Central memory CD8-positive, alpha-beta T cell (primary cell): ENCODE measurements around the gene TCF20.

ENCODE experiments used
- ATAC-seq: fragments of 150-1000 bp; cut with Tn5 transposase; replicated peaks from 2 replicates; pipeline ENCODE4 v1.10.0; 2022; ENCODE audit warnings: mild to moderate bottlenecking, moderate FRiP score, moderate number of reproducible peaks; ENCODE audit not compliant: poor library complexity, severe bottlenecking; ENCODE audit errors: extremely low read depth
- DNase-seq, 2 donors: peaks; one replicate each; pipeline ENCODE4 v3.0.0; 2021; ENCODE audit warnings: low spot score in 2 of 2
- H3K27ac Mint-ChIP-seq: one replicate; pipeline ENCODE4 v1.8.0; 2022; ENCODE audit warnings: low read depth, mild to moderate bottlenecking, moderate library complexity, mixed read lengths
- H3K27me3 Mint-ChIP-seq: one replicate; pipeline ENCODE4 v1.8.0; 2022; ENCODE audit warnings: mixed read lengths
- H3K36me3 Mint-ChIP-seq: one replicate; pipeline ENCODE4 v1.8.0; 2022; ENCODE audit warnings: mild to moderate bottlenecking, moderate library complexity, mixed read lengths; ENCODE audit not compliant: insufficient read depth
- H3K4me1 Mint-ChIP-seq: one replicate; pipeline ENCODE4 v1.8.0; 2022; ENCODE audit warnings: mixed read lengths
- H3K4me3 Mint-ChIP-seq: one replicate; pipeline ENCODE4 v1.8.0; 2022; ENCODE audit warnings: mild to moderate bottlenecking, moderate library complexity, mixed read lengths
- H3K9me3 Mint-ChIP-seq: one replicate; pipeline ENCODE4 v1.8.0; 2022; ENCODE audit warnings: mixed read lengths

Gene TCF20

DNA sequence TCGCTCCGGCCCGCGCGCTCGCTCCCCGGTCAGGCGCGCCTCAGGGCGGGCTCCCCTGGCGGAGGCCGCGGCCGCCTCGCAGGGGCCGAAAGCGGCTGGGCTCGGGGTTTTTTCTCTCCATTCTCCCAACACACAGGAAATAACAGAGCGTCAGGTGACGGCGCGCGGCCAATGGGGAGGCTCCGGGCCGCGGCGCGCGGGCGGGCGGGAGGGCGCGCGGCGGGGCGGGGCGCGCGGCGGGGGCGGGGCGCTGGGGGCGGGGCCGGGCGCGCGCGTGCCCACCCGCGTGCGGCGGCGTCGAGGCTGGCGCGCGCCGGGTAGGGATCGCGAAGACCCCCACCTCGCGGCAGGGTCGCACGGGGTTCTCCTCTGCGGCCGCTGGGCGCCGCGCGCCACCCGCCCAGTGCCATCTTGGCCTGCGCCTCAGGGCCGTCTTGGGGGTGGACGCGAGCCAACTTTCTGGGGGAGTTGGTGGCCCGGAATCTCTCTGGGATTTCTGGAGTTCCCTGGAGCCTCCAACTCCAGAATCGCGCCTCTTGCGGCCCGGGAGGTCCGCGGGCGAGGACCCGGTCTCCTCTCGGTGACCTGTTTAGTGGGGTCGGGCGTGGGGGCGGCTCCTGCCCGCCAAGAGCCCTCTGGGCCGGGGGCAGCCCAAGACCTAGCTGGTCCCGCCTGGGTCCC is at the start of gene TCF20:
Gene TCF20, minus strand, starts transcription at position 144 of the 681 bp plus-strand sequence. CDS start 55,348 bp downstream, outside the sequence.
- ATAC-seq = peak; percentile 85
- Mint-ChIP-seq H3K27ac (peak within 1 kb of the TSS; percentile 85), H3K27me3 (no peaks in the 10 kb centered on the region), H3K36me3 (peaks cover 9% of the 10 kb centered on the region), H3K9me3 (no peaks in the 10 kb centered on the region), H3K4me3 (peak within 1 kb of the TSS; percentile 94), H3K4me1 (peaks cover 21% of the 10 kb centered on the region)
- peak; percentile 47 to 59 for DNase-seq

DNA sequence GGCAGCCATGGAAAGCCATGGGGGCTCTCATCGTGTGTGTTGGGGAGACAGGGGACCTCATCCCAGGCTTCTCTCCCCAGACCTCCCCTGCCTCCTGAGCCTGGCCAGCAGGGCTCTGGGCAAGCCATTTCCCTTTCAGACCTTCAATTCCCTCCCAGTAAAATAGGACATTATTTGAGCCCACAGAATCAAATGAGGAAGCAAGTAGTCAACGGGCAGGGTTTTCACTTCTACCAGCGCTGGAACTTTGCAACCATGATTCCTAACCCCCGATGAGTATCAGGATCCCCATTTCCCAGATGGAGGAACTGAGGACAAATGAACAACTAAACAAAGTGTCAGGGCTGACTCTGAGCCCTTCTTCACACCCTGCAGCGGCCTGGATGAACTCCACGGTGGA is 48.9 kb upstream of the TCF20 start:
- Mint-ChIP-seq H3K36me3 (peaks cover 16% of the 10 kb centered on the region), H3K27me3 (no peaks in the 10 kb centered on the region), H3K4me1 (peaks cover 45% of the 10 kb centered on the region), H3K9me3 (no peaks in the 10 kb centered on the region), H3K27ac (peak overlapping the region; percentile 78), H3K4me3 (no peak overlapping the region)
- DNase-seq (no peak), ATAC-seq (no peak)

DNA sequence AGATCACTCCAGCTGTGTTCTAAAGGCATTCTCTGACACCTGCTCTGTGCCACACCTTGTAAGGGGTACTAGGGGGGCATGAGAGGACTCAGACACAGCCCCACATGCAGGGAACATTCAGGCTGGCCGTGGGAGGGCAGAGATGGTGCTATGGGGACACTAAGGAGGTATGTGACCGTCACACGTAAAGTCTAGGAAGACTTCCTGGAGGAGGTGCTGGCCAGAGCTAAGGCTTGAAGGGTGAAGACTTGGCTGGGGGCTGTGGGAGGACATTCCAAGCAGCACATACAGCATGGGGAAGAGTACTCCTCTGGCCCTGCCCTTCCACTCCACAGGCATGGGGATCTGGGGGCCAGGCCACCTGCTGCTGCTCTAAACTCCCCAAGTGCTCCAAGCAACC is 48.5 kb upstream of the TCF20 start:
- H3K27ac Mint-ChIP-seq = peak overlapping the region; percentile 78
- no peaks in the 10 kb centered on the region for H3K9me3 Mint-ChIP-seq
- ATAC-seq = no peak
- no peak for DNase-seq
- no peak overlapping the region for H3K4me3 Mint-ChIP-seq
- peaks cover 46% of the 10 kb centered on the region for H3K4me1 Mint-ChIP-seq
- H3K27me3 Mint-ChIP-seq = no peaks in the 10 kb centered on the region
- H3K36me3 Mint-ChIP-seq = peaks cover 14% of the 10 kb centered on the region

DNA sequence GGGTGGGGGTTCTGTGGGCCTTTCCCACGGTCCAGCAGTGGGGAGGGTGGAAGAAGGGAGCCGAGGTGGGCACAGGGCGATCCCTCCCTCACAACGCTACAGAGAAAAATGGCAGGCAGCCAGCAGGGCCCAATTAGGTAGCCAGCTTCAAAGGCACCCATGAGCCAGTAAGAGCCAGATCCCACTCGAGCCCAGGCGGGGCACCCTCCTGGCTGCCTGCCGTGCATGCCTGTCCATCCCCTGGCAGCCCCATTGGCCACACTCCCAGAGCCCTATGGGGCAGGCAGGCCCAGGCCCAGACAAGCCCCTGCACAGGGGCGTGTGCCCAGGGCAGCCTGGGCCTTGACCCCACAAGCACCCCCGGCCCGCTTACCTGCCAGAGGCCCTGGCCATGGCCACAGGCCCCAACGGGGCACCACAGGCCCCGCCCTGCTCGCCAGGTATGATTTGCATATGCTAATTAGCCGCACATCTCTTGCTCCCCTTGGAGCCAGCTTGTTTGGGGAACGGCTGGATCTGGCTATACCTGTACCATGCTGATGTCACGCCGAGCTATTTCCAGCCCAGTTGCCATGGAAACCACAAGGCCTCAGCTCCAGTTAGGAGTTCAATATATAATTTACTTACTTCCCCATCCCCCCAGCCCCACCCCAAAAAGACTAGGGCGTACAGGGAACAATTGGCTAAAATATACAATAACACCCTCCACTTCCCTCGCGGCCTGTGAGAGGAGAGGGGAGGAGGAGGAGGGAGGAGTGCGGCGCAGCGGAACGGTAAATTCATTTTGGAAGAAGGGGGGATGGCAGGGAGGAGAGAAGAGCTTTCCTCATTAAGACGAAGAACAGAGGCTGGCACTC is 47.5 kb upstream of the TCF20 start:
- H3K27me3 Mint-ChIP-seq = no peaks in the 10 kb centered on the region
- no peaks in the 10 kb centered on the region for H3K9me3 Mint-ChIP-seq
- H3K27ac Mint-ChIP-seq = peak overlapping the region; percentile 91
- H3K4me1 Mint-ChIP-seq = peaks cover 51% of the 10 kb centered on the region
- peaks cover 8% of the 10 kb centered on the region for H3K36me3 Mint-ChIP-seq
- ATAC-seq = no peak
- no peak for DNase-seq
- H3K4me3 Mint-ChIP-seq = no peak overlapping the region

DNA sequence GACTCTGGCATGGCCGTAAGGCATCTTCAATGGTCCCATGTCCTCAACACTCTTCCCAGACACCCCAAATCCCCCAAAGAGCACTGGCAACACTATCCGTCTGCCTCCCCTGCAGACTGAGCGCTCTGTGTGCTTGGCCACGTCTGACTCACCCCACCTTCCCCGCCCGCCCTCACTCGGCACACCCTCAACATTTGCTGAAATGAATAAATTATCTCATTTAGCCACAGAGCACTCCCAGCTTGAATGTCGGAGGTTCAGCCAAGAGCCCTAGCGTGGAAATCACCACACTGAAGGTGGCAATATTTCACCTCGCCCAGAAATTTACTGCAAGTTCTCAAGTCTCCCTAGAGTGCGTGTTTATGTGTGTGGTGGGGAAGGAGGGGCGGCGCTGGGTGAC is 46.6 kb upstream of the TCF20 start:
- H3K27ac Mint-ChIP-seq = peak overlapping the region; percentile 91

DNA sequence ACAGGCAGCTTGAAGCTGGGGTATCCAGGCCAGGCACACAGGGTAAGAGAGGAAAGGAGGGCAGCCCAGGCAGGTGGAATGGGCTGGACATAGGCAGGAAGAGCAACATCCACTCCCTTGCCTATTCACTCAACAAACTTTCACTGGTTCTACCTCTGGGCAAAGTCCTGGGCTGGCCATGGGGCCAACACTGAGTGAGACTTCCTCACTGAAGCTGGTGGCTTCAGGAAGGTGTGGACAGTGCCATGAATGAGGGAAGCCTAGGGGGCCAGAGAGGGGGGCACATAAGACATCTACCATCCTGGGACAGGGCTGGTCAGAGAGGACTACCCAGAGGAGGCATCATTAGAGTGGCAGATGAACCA is 44.9 kb upstream of the TCF20 start:
- H3K27ac Mint-ChIP-seq = peak overlapping the region; percentile 91
- peaks cover 5% of the 10 kb centered on the region for H3K36me3 Mint-ChIP-seq
- DNase-seq = no peak
- ATAC-seq = no peak
- H3K27me3 Mint-ChIP-seq = no peaks in the 10 kb centered on the region
- H3K4me1 Mint-ChIP-seq = peaks cover 57% of the 10 kb centered on the region
- H3K4me3 Mint-ChIP-seq = peak overlapping the region; percentile 59
- H3K9me3 Mint-ChIP-seq = no peaks in the 10 kb centered on the region

More for the DNA sequence above, 46.6 kb upstream of the TCF20 start:
- Mint-ChIP-seq H3K36me3 (peaks cover 5% of the 10 kb centered on the region), H3K27me3 (no peaks in the 10 kb centered on the region), H3K4me1 (peaks cover 51% of the 10 kb centered on the region), H3K9me3 (no peaks in the 10 kb centered on the region), H3K4me3 (peak overlapping the region; percentile 71)
- ATAC-seq = peak; percentile 97
- DNase-seq = peak; percentile 26 to 74

DNA sequence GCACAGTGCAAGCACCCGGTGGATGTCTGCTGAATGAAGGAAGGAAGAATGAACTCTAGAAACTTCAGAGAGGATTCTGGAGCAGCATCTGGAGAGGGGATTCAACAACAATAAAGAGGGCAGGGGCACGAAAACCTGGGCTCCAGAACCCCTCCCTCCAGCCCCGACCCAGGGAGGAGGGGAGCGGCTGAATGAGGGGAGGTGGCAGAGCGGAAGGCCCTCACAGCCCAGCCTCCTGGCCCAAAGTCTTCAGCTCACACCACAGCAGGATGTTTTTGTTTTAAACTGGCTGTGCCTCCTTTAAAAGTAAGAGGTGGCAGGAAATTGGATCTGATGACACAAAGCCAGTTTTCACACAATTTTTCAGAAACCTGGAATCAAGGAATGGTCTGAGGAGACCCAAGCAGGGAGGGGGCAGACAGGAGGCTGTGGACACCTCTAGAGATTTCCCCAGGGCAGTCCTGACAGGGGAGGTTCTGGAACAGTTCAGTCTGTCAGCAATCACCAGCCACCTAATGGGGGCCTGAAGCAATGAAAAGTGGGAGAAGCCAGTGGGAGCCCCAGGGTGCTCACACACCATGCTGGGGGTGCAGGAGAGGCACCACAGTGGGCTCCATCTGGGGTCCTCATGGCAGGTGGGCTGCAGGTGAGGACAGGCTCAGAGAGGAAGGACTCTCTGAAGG is 44.4 kb upstream of the TCF20 start:
- Mint-ChIP-seq H3K9me3 (no peaks in the 10 kb centered on the region), H3K4me1 (peaks cover 56% of the 10 kb centered on the region), H3K36me3 (peaks cover 5% of the 10 kb centered on the region), H3K27me3 (no peaks in the 10 kb centered on the region), H3K4me3 (peak overlapping the region; percentile 59), H3K27ac (peak overlapping the region; percentile 91)
- no peak for ATAC-seq
- no peak for DNase-seq

DNA sequence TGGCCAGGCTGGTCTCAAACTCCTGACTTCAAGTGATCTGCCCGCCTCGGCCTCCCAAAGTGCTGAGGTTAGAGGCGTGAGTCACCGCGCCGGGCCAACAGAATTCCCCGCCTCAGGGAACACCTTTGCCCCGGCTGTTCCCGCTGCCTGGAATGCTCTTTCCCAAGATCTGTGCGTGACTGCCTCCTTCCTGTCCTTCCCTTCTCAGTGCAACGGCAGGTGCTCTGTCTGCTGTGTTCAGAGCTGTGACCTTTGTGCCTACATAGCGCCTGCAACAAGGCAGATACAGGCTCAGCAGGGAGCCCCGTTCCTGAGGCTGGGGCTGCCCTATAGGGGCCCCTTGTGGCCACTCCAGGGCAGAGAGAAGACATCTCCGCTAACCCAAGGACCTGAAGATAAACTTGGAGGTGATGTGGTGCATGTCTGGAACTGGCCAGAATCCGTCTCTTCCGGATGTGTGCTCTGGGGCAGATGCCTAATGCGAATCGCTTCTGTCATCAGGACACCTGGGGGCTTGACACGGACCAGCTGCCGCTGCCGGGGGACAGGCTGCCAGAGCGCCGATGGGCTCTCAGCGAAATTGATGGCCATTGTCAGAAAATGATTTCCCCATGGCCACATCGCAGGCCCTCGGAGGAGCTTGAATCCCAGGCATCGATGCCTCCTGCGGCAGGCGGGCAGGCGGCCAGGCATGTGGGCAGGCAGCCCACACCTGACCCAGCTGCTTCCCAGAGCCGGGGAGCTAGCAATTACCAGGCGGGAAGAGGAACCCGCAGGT is 43.5 kb upstream of the TCF20 start:
- H3K4me1 Mint-ChIP-seq = peaks cover 55% of the 10 kb centered on the region
- DNase-seq (no peak), ATAC-seq (no peak)
- no peaks in the 10 kb centered on the region for H3K9me3 Mint-ChIP-seq
- H3K4me3 Mint-ChIP-seq = peak overlapping the region; percentile 59
- H3K36me3 Mint-ChIP-seq = peaks cover 5% of the 10 kb centered on the region
- H3K27ac Mint-ChIP-seq = peak overlapping the region; percentile 91
- no peaks in the 10 kb centered on the region for H3K27me3 Mint-ChIP-seq

DNA sequence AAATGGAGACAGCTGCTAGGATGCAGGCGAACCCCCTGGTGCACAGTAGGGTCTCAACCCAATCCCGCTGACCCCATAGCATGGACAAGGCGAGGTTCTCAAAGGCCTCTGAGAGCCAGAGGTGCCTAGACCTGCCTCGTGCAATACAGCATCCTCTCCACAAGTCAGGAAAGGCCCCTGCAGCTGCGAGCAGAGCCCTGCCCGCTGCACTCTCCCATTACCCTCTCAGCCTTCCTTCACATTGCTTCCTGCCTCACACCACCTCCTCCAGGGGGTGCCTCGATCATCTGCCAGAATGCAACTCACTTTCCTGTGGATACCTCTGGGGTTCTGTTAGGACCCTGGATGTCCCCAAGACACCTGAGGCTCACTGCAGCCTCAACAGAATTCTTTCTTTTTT is 42.8 kb upstream of the TCF20 start:
- Mint-ChIP-seq H3K9me3 (no peaks in the 10 kb centered on the region), H3K36me3 (peaks cover 3% of the 10 kb centered on the region), H3K4me1 (peaks cover 60% of the 10 kb centered on the region), H3K27me3 (no peaks in the 10 kb centered on the region), H3K27ac (peak overlapping the region; percentile 74), H3K4me3 (no peak overlapping the region)
- DNase-seq = no peak
- ATAC-seq = no peak

DNA sequence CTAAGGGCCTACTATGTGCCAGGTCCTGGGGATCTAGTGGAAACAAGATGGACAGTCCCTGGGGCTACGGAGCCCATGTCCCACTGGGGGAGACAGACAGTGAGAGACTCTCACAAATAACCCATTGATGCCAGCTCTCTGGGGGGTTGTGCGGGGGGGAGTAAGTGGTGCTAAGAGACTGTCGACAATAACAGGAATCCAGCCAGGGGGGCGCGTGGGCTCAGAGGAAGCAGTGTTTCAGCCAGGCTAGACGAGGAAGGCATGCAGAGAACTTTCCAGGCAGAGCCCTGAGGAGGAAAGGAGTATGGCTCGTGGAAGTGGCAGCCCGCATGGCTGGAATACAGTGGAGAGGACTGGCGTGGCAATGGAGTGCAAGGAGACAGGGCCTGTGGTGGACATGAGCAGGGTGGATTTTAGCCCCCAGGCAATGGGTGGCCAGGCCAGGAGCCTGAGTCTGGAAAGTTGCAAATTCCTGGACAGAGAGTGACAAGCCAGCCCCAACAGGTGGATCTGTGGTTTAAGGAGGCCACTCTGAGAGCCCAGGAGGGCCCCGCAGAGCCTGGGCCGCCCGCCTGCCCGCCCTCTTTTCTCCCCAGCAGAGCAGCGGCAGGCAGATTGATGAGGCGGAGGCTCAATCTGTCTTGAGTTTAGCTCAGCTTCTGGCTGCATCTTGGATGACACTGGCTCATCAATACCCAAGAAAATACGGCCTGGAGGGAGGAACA is 40.0 kb upstream of the TCF20 start:
- DNase-seq = no peak
- no peak overlapping the region for H3K4me3 Mint-ChIP-seq
- H3K9me3 Mint-ChIP-seq = no peaks in the 10 kb centered on the region
- peaks cover 55% of the 10 kb centered on the region for H3K4me1 Mint-ChIP-seq
- H3K27ac Mint-ChIP-seq = no peak overlapping the region
- H3K36me3 Mint-ChIP-seq = peaks cover 3% of the 10 kb centered on the region
- H3K27me3 Mint-ChIP-seq = peaks cover 1% of the 10 kb centered on the region
- ATAC-seq = no peak

DNA sequence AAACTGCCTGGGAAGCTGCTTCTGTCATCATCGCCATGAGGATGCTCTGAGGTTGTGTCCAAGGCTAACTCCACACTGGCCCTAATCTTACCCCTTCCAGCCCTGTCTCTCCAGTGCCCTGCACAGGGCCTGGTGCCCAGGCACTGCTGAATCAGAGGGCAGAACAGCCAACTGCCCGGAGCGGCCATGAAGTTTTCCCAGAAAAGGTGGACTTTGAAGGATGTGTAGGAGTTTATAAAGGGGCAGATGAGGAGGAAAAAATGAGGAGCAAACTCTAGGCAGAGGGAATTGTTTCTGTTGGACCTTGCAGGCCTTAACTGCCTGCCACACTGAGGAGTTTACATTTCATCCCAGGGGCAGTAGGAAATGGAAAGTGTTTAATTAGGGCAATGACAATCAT is 39.4 kb upstream of the TCF20 start:
- DNase-seq = no peak
- H3K9me3 Mint-ChIP-seq = no peaks in the 10 kb centered on the region
- ATAC-seq = no peak

More for the DNA sequence above, 39.4 kb upstream of the TCF20 start:
- Mint-ChIP-seq H3K27ac (no peak overlapping the region), H3K4me3 (no peak overlapping the region), H3K4me1 (peaks cover 55% of the 10 kb centered on the region), H3K36me3 (peaks cover 6% of the 10 kb centered on the region), H3K27me3 (peaks cover 7% of the 10 kb centered on the region)
